HepG2 (cell line): ENCODE data around the gene EEF2. TPM values are rescaled to one million over a fixed set of nuclear protein-coding genes. Genes with fewer than 3 reads are reported as not detected.
A peak's percentile ranks its signal among the peaks of the same experiment; 100 is the strongest.

Source experiments
- CCDC6 ChIP-seq: sonication (generic); formaldehyde crosslinking; IDR thresholded peaks from 2 replicates; pipeline ENCODE4 v1.8.1; 2022; ENCODE audit warnings: mild to moderate bottlenecking, missing genetic modification reagents, moderate library complexity
- CEBPB ChIP-seq: IDR thresholded peaks from 2 replicates; pipeline ENCODE4 v1.6.1; 2011; ENCODE audit warnings: low read depth, low read length, improper control_type of control experiment, borderline replicate concordance
- CREM ChIP-seq, 2 experiments: sonication (generic) in 1 of 2; formaldehyde crosslinking in 1 of 2; IDR thresholded peaks; 2 replicates each; pipeline versions ENCODE4 v1.4.0 to v1.6.1; 2016 to 2020; ENCODE audit warnings: antibody characterized with exemption in 1 of 2, mild to moderate bottlenecking in 1 of 2, missing genetic modification reagents in 1 of 2
- ETV6 ChIP-seq: sonication (generic); formaldehyde crosslinking; conservative IDR thresholded peaks from 2 replicates; pipeline ENCODE4 v1.4.0; 2020; ENCODE audit warnings: missing genetic modification reagents
- FOSL2 ChIP-seq: sonication (generic); formaldehyde crosslinking; IDR thresholded peaks from 2 replicates; pipeline ENCODE4 v1.4.0; 2020; ENCODE audit warnings: missing genetic modification reagents
- HDAC2 ChIP-seq: sonication (generic); formaldehyde crosslinking; IDR thresholded peaks from 2 replicates; pipeline ENCODE4 v1.4.0; 2020; ENCODE audit warnings: missing genetic modification reagents
- HNRNPLL ChIP-seq: fragments of 200-400 bp; formaldehyde crosslinking; IDR thresholded peaks from 2 replicates; pipeline ENCODE4 v1.6.1; 2017; ENCODE audit warnings: mild to moderate bottlenecking, low read depth, low read length; ENCODE audit not compliant: poor library complexity, severe bottlenecking
- KLF9 ChIP-seq: IDR thresholded peaks from 2 replicates; pipeline ENCODE4 v1.6.1; 2016; ENCODE audit warnings: low read depth
- PCBP1 ChIP-seq: fragments of 200-400 bp; formaldehyde crosslinking; IDR thresholded peaks from 2 replicates; pipeline ENCODE4 v1.6.1; 2017; ENCODE audit warnings: mild to moderate bottlenecking, low read depth, low read length, borderline replicate concordance
- SMAD3 ChIP-seq: sonication (generic); formaldehyde crosslinking; IDR thresholded peaks from 2 replicates; pipeline ENCODE4 v1.4.0; 2020; ENCODE audit warnings: missing genetic modification reagents
- ZNF138 ChIP-seq: sonication (generic); formaldehyde crosslinking; IDR thresholded peaks from 2 replicates; pipeline ENCODE4 v1.5.0; 2020; ENCODE audit warnings: mild to moderate bottlenecking, low read depth, missing genetic modification reagents
- ZNF510 ChIP-seq: sonication (generic); formaldehyde crosslinking; IDR thresholded peaks from 2 replicates; pipeline ENCODE4 v1.4.0; 2020; ENCODE audit warnings: low read depth, mild to moderate bottlenecking, missing genetic modification reagents
- ZNF530 ChIP-seq: sonication (generic); formaldehyde crosslinking; IDR thresholded peaks from 2 replicates; pipeline ENCODE4 v1.5.0; 2020; ENCODE audit warnings: low read depth, mild to moderate bottlenecking, missing genetic modification reagents
- polyA plus RNA-seq, 8 experiments: library from polyadenylated mRNA; depleted of rRNA in 3 of 8; stranded (reverse) in 7 of 8; unstranded in 1 of 8; fragments of >200 nt; fragmentation: Illumina TruSeq in 4 of 8; extraction: Trizol in 4 of 8; gene quantifications; 2 replicates each; pipeline versions ENCODE4 v1.2.1 to v1.2.3, GENCODE V29; 2011 to 2016; ENCODE audit warnings: low read depth in 4 of 8, missing spikeins in 1 of 8, mixed read lengths in 1 of 8; ENCODE audit not compliant: insufficient read depth in 1 of 8
- total RNA-seq, 5 experiments: library from RNA; depleted of rRNA; stranded (reverse); fragments of >200 nt; fragmentation: Illumina TruSeq; extraction: Trizol; gene quantifications; 2 replicates each; pipeline ENCODE4 v1.2.3, GENCODE V29; 2016; ENCODE audit warnings: low read depth in 1 of 5
- TF ChIP-seq, protein P1 (sequence below): sonication (generic); formaldehyde crosslinking; IDR thresholded peaks from 2 replicates; pipeline ENCODE4 v1.5.1; 2020; ENCODE audit warnings: mild to moderate bottlenecking, missing genetic modification reagents, moderate library complexity
- TF ChIP-seq, protein P2 (sequence below): sonication (generic); formaldehyde crosslinking; IDR thresholded peaks from 2 replicates; pipeline ENCODE4 v1.4.0; 2020; ENCODE audit warnings: missing genetic modification reagents, borderline replicate concordance
- TF ChIP-seq, protein P3 (sequence below): sonication (generic); formaldehyde crosslinking; IDR thresholded peaks from 2 replicates; pipeline ENCODE4 v1.4.0; 2020; ENCODE audit warnings: missing genetic modification reagents
- TF ChIP-seq, protein P4 (sequence below): sonication (generic); formaldehyde crosslinking; IDR thresholded peaks from 2 replicates; pipeline ENCODE4 v1.8.0; 2022; ENCODE audit warnings: missing genetic modification reagents, low read depth, mild to moderate bottlenecking, borderline replicate concordance

EEF2 gene
- total and polyA plus RNA-seq, 2 of the 13 experiments (the other 11 are each of a cell fraction or from before 2014, with no cell fraction given), result 1,441 to 1,777 TPM

DNA sequence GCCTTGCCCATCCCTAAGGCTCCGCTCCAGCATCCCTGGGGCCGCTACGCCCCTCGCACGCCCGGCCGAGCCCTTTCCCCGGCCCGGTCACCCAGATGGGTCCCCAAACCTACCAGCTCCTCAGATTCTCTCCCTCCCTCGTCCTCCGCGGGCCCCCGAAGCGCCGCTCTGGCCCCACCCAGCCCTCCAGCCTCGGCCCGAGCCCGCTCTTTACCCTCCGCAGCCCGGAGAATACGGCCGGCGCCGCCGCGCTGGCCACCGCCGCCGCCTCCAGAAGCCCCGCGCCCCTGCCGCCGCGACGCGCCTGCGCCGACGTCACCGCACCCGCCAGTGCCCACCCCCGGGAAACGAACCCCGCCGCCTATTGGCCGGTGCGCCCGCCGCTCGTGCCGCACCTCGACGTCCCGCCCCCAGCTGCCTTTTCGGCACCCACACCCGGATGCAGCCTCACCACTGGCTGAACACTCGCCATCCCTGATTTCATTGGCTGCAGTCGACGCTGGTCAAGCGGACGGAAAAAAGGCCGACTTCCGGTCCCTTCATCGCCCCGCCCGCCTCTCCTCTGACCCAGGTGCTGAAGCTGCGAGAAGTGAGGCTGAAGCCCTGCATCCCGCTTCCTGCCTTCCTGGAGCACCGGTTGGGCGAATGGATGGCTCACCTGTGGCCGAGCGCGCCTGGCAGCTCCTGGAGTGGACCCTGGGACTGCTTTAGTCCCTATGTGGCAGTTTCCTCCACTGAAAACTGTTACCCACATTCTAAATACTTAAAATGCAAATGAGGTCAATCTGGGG, 14.3 kb downstream of the EEF2 start, which contains the start of gene DAPK3 (continued):
- TF ChIP-seq, protein P1, sequence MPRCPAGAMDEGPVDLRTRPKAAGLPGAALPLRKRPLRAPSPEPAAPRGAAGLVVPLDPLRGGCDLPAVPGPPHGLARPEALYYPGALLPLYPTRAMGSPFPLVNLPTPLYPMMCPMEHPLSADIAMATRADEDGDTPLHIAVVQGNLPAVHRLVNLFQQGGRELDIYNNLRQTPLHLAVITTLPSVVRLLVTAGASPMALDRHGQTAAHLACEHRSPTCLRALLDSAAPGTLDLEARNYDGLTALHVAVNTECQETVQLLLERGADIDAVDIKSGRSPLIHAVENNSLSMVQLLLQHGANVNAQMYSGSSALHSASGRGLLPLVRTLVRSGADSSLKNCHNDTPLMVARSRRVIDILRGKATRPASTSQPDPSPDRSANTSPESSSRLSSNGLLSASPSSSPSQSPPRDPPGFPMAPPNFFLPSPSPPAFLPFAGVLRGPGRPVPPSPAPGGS, result peak; percentile 57; the same call in 1 of the 2 replicates
- TF ChIP-seq ZNF510 (CRISPR knock-in tag), result 0 out of 2 replicates have a peak, but pooled peaks have one; percentile 57
- no peak for TF ChIP-seq KLF9 (CRISPR knock-in tag)
- TF ChIP-seq CEBPB, result no peak
- peak; percentile 21; the same call in 1 of the 2 replicates for TF ChIP-seq FOSL2 (CRISPR knock-in tag)
- TF ChIP-seq CCDC6, result 0 out of 2 replicates have a peak, but pooled peaks have one; percentile 45
- 0 out of 2 replicates have a peak, but pooled peaks have one; percentile 22 for TF ChIP-seq SMAD3 (CRISPR knock-in tag)
- peak; percentile 31 for TF ChIP-seq HNRNPLL
- TF ChIP-seq, protein P2, sequence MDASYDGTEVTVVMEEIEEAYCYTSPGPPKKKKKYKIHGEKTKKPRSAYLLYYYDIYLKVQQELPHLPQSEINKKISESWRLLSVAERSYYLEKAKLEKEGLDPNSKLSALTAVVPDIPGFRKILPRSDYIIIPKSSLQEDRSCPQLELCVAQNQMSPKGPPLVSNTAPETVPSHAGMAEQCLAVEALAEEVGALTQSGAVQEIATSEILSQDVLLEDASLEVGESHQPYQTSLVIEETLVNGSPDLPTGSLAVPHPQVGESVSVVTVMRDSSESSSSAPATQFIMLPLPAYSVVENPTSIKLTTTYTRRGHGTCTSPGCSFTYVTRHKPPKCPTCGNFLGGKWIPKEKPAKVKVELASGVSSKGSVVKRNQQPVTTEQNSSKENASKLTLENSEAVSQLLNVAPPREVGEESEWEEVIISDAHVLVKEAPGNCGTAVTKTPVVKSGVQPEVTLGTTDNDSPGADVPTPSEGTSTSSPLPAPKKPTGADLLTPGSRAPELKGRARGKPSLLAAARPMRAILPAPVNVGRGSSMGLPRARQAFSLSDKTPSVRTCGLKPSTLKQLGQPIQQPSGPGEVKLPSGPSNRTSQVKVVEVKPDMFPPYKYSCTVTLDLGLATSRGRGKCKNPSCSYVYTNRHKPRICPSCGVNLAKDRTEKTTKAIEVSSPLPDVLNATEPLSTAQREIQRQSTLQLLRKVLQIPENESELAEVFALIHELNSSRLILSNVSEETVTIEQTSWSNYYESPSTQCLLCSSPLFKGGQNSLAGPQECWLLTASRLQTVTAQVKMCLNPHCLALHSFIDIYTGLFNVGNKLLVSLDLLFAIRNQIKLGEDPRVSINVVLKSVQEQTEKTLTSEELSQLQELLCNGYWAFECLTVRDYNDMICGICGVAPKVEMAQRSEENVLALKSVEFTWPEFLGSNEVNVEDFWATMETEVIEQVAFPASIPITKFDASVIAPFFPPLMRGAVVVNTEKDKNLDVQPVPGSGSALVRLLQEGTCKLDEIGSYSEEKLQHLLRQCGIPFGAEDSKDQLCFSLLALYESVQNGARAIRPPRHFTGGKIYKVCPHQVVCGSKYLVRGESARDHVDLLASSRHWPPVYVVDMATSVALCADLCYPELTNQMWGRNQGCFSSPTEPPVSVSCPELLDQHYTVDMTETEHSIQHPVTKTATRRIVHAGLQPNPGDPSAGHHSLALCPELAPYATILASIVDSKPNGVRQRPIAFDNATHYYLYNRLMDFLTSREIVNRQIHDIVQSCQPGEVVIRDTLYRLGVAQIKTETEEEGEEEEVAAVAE (CRISPR knock-in tag), result peak; percentile 84; the same call in 1 of the 2 replicates
- no peak for TF ChIP-seq ZNF530 (CRISPR knock-in tag)
- TF ChIP-seq, protein P3, sequence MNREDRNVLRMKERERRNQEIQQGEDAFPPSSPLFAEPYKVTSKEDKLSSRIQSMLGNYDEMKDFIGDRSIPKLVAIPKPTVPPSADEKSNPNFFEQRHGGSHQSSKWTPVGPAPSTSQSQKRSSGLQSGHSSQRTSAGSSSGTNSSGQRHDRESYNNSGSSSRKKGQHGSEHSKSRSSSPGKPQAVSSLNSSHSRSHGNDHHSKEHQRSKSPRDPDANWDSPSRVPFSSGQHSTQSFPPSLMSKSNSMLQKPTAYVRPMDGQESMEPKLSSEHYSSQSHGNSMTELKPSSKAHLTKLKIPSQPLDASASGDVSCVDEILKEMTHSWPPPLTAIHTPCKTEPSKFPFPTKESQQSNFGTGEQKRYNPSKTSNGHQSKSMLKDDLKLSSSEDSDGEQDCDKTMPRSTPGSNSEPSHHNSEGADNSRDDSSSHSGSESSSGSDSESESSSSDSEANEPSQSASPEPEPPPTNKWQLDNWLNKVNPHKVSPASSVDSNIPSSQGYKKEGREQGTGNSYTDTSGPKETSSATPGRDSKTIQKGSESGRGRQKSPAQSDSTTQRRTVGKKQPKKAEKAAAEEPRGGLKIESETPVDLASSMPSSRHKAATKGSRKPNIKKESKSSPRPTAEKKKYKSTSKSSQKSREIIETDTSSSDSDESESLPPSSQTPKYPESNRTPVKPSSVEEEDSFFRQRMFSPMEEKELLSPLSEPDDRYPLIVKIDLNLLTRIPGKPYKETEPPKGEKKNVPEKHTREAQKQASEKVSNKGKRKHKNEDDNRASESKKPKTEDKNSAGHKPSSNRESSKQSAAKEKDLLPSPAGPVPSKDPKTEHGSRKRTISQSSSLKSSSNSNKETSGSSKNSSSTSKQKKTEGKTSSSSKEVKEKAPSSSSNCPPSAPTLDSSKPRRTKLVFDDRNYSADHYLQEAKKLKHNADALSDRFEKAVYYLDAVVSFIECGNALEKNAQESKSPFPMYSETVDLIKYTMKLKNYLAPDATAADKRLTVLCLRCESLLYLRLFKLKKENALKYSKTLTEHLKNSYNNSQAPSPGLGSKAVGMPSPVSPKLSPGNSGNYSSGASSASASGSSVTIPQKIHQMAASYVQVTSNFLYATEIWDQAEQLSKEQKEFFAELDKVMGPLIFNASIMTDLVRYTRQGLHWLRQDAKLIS, result no peak
- TF ChIP-seq, protein P4, sequence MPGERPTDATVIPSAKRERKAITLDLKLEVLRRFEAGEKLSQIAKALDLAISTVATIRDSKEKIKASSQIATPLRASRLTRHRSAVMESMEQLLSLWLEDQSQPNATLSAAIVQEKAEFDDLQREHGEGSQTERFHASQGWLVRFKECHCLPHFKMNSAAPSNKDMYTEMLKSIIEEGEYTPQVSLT, result no peak
- TF ChIP-seq ETV6 (CRISPR knock-in tag), result no peak
- TF ChIP-seq PCBP1, result no peak
- TF ChIP-seq CREM (IDR thresholded peaks at IDR 0.05), result peak; percentile 73
- no peak for TF ChIP-seq CREM (CRISPR knock-in tag; IDR thresholded peaks at IDR 0.05)
- no peak for TF ChIP-seq ZNF138 (CRISPR knock-in tag)
- TF ChIP-seq HDAC2, result peak; percentile 55; the same call in 1 of the 2 replicates
